Measurements from ENCODE around the gene LNPK.

GRCh38 chr2:175914846-175915245 lies 87.2 kb downstream of the LNPK start:
- TF ChIP-seq, protein P1, sequence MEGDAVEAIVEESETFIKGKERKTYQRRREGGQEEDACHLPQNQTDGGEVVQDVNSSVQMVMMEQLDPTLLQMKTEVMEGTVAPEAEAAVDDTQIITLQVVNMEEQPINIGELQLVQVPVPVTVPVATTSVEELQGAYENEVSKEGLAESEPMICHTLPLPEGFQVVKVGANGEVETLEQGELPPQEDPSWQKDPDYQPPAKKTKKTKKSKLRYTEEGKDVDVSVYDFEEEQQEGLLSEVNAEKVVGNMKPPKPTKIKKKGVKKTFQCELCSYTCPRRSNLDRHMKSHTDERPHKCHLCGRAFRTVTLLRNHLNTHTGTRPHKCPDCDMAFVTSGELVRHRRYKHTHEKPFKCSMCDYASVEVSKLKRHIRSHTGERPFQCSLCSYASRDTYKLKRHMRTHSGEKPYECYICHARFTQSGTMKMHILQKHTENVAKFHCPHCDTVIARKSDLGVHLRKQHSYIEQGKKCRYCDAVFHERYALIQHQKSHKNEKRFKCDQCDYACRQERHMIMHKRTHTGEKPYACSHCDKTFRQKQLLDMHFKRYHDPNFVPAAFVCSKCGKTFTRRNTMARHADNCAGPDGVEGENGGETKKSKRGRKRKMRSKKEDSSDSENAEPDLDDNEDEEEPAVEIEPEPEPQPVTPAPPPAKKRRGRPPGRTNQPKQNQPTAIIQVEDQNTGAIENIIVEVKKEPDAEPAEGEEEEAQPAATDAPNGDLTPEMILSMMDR (optimal IDR thresholded peaks at IDR 0.05 in 1 of 3, IDR thresholded peaks at IDR 0.05 in 1 of 3, conservative IDR thresholded peaks at IDR 0.05 in 1 of 3; ENCODE audit: extremely low read depth in 1 of 3, insufficient read depth in 2 of 3, low read length in 3 of 3): no peak
- no peak for TF ChIP-seq EZH2 (IDR thresholded peaks at IDR 0.05; ENCODE audit: low read length)

Measured in keratinocyte (primary cell).